GM13977 (cell line): ENCODE measurements around the gene OCIAD1.
"Not testable (repeated sequence)": the region's sequence is repeated elsewhere in the genome, so short reads cannot be mapped to it uniquely, and the experiment has no call there.

Experiments used
- DNase-seq: peaks from one replicate; pipeline ENCODE4 v3.0.0; 2012; ENCODE audit warnings: low spot score
- CTCF ChIP-seq: IDR thresholded peaks from 2 replicates; pipeline ENCODE4 v1.5.1; 2012; ENCODE audit warnings: mild to moderate bottlenecking, control low read depth; ENCODE audit not compliant: insufficient read depth; ENCODE audit errors: extremely low read depth, missing control alignments
- in situ Hi-C: fragments of 300-500 bp; cut with MboI; formaldehyde crosslinking; loops from one replicate; pipeline ENCODE4 v1.12.0; 2022; ENCODE audit warnings: low sequenced_read_pairs, low pct_unique_long_range_greater_than_20kb, mixed read lengths, inconsistent platforms; ENCODE audit not compliant: unreplicated experiment

The OCIAD1 gene

GRCh38 chr4:48862038-48862437, 31.1 kb downstream of the OCIAD1 start:
- in situ Hi-C loops = no loop called here

GRCh38 chr4:48862661-48863060, 31.8 kb downstream of the OCIAD1 start:
- in situ Hi-C loops = no loop called here
- no peak for DNase-seq
- no peak for TF ChIP-seq CTCF

More at GRCh38 chr4:48862038-48862437, 31.1 kb downstream of the OCIAD1 start:
- no peak for DNase-seq
- TF ChIP-seq CTCF = no peak

- no peak for TF ChIP-seq CTCF
- no peak for DNase-seq
- in situ Hi-C loops = no loop called here
Measured at GRCh38 chr4:48863728-48864127, 32.8 kb downstream of the OCIAD1 start.

- DNase-seq, in situ Hi-C loops: not testable (repeated sequence)
Measured at GRCh38 chr4:48864696-48865095, 33.8 kb downstream of the OCIAD1 start.

GRCh38 chr4:48877827-48878535, 47.1 kb downstream of the OCIAD1 start:
- no peak for TF ChIP-seq CTCF
- in situ Hi-C loops = no loop called here
- no peak for DNase-seq

GRCh38 chr4:48879561-48880442, 48.9 kb downstream of the OCIAD1 start:
- no peak for TF ChIP-seq CTCF
- DNase-seq = no peak
- in situ Hi-C loops = no loop called here

- DNase-seq, in situ Hi-C loops: not testable (repeated sequence)
Measured at GRCh38 chr4:48881646-48882045, 50.8 kb downstream of the OCIAD1 start.

- in situ Hi-C loops, DNase-seq: not testable (repeated sequence)
Measured at GRCh38 chr4:48889750-48890149, 58.9 kb downstream of the OCIAD1 start.
